IPS DF 19.7 (cell line): ENCODE measurements around the gene SUPT5H.

Experiments used
- DNase-seq: peaks from one replicate; pipeline ENCODE4 v3.0.0-alpha.2; 2013; ENCODE audit warnings: low read depth, low spot score

Gene SUPT5H

GRCh38 chr19:39496063-39496462 lies 50.7 kb downstream of the SUPT5H start:
- DNase-seq, result no peak

GRCh38 chr19:39497701-39497995 lies 52.3 kb downstream of the SUPT5H start:
- DNase-seq, result no peak

GRCh38 chr19:39497996-39498797 lies 52.8 kb downstream of the SUPT5H start:
- no peak for DNase-seq

- no peak for DNase-seq
Observed at GRCh38 chr19:39498798-39499642, 53.6 kb downstream of the SUPT5H start, which contains the start of gene DLL3. DLL3 (plus strand) TSS chr19:39498947; CDS start chr19:39498975, 28 bp downstream.

- DNase-seq, result no peak
Observed at GRCh38 chr19:39499932-39500331, 54.5 kb downstream of the SUPT5H start.

GRCh38 chr19:39500543-39500942 lies 55.2 kb downstream of the SUPT5H start:
- DNase-seq, result no peak

GRCh38 chr19:39501340-39501739 lies 56.0 kb downstream of the SUPT5H start:
- DNase-seq, result no peak

- DNase-seq, result no peak
Observed at GRCh38 chr19:39502640-39503417, 57.4 kb downstream of the SUPT5H start.

- no peak for DNase-seq
Observed at GRCh38 chr19:39506598-39506943, 61.2 kb downstream of the SUPT5H start.

- no peak for DNase-seq
Observed at GRCh38 chr19:39506944-39507714, 61.7 kb downstream of the SUPT5H start.

- DNase-seq, result no peak
Observed at GRCh38 chr19:39507715-39508364, 62.5 kb downstream of the SUPT5H start.

- no peak for DNase-seq
Observed at GRCh38 chr19:39508629-39509028, 63.2 kb downstream of the SUPT5H start.

GRCh38 chr19:39509233-39509632 lies 63.9 kb downstream of the SUPT5H start:
- no peak for DNase-seq

- DNase-seq, result no peak
Observed at GRCh38 chr19:39512988-39513387, 67.6 kb downstream of the SUPT5H start.

- peak; percentile 90 for DNase-seq
Observed at GRCh38 chr19:39514840-39515550, 69.6 kb downstream of the SUPT5H start, which contains the start of gene SELENOV. SELENOV (plus strand) TSS chr19:39515139; CDS start chr19:39515213, 74 bp downstream.

GRCh38 chr19:39515551-39516191 lies 70.3 kb downstream of the SUPT5H start:
- no peak for DNase-seq

GRCh38 chr19:39516270-39516669 lies 70.9 kb downstream of the SUPT5H start:
- no peak for DNase-seq

- no peak for DNase-seq
Observed at GRCh38 chr19:39517432-39517831, 72.0 kb downstream of the SUPT5H start.

GRCh38 chr19:39518458-39518857 lies 73.1 kb downstream of the SUPT5H start:
- DNase-seq, result no peak

- DNase-seq, result no peak
Observed at GRCh38 chr19:39518975-39519374, 73.6 kb downstream of the SUPT5H start.
